Calu3 (cell line): Measurements from ENCODE around the gene ALLC. TPM values are rescaled to one million over a fixed set of nuclear protein-coding genes. Genes with fewer than 3 reads are reported as not detected.

ENCODE experiments used
- BruUV-seq: library from RNA; stranded (reverse); fragments of 400-500 nt; replicated peaks from 2 replicates; lab custom pipeline; 2021; lab: Mats Ljungman, UMichigan
- CTCF ChIA-PET: fragments of 300-600 bp; sonication (Branson Sonifier 250); formaldehyde crosslinking; loops from one replicate; lab custom pipeline; 2022; ENCODE audit warnings: antibody characterized with exemption; lab: Charles Lee
- DNase-seq: peaks from one replicate; pipeline ENCODE4 v3.0.0; 2022
- H3K27ac Mint-ChIP-seq: one replicate; pipeline ENCODE4 v1.8.0; 2022; ENCODE audit warnings: mixed read lengths; ENCODE audit not compliant: unreplicated experiment
- H3K27me3 Mint-ChIP-seq: one replicate; pipeline ENCODE4 v1.8.0; 2022; ENCODE audit warnings: mixed read lengths; ENCODE audit not compliant: unreplicated experiment
- H3K36me3 Mint-ChIP-seq: one replicate; pipeline ENCODE4 v1.8.0; 2022; ENCODE audit warnings: mild to moderate bottlenecking, moderate library complexity, mixed read lengths; ENCODE audit not compliant: insufficient read depth, unreplicated experiment
- H3K4me1 Mint-ChIP-seq: one replicate; pipeline ENCODE4 v1.8.0; 2022; ENCODE audit warnings: mild to moderate bottlenecking, low read depth, mixed read lengths; ENCODE audit not compliant: unreplicated experiment
- H3K4me3 Mint-ChIP-seq: one replicate; pipeline ENCODE4 v1.8.0; 2022; ENCODE audit warnings: mild to moderate bottlenecking, low read depth, moderate library complexity, mixed read lengths; ENCODE audit not compliant: unreplicated experiment
- H3K9me3 Mint-ChIP-seq: one replicate; pipeline ENCODE4 v1.8.0; 2022; ENCODE audit warnings: low read depth, mixed read lengths; ENCODE audit not compliant: unreplicated experiment
- CTCF ChIP-seq: fragments of 200-600 bp; IDR thresholded peaks from one replicate; pipeline ENCODE4 v1.8.0; 2022; ENCODE audit warnings: antibody characterized with exemption; ENCODE audit not compliant: unreplicated experiment
- intact Hi-C: fragments of 100-400 bp; cut with micrococcal nuclease; formaldehyde crosslinking; loops from one replicate; pipeline ENCODE4 v1.10.0; 2022; ENCODE audit not compliant: unreplicated experiment
- total RNA-seq: library from RNA; stranded (reverse); gene quantifications from 2 replicates; pipeline ENCODE4 v1.2.3, GENCODE V29; 2022

ALLC gene
- total RNA-seq, 1 experiment from 2014 or later, result not detected

GRCh38 chr2:3644246-3644525, 13.8 kb upstream of the ALLC start:
- intact Hi-C loops, result no loop called here
- CTCF ChIA-PET, result interaction anchor here (1.5 kb wide), 1 partner anchor 17 kb away, joined by 3 read pairs; no protein-coding TSS in a partner anchor
- no TSS peak for BruUV-seq
- TF ChIP-seq CTCF, result no peak
- H3K4me1 Mint-ChIP-seq, result no peaks in the 10 kb centered on the region
- H3K36me3 Mint-ChIP-seq, result peaks cover 5% of the 10 kb centered on the region
- no peak for DNase-seq
- H3K27ac Mint-ChIP-seq, result no peak overlapping the region
- H3K9me3 Mint-ChIP-seq, result no peaks in the 10 kb centered on the region
- H3K4me3 Mint-ChIP-seq, result no peak overlapping the region
- H3K27me3 Mint-ChIP-seq, result peaks cover 71% of the 10 kb centered on the region

- intact Hi-C loops, result no loop called here
- Mint-ChIP-seq H3K4me3 (no peak overlapping the region), H3K9me3 (no peaks in the 10 kb centered on the region), H3K4me1 (no peaks in the 10 kb centered on the region), H3K36me3 (peaks cover 5% of the 10 kb centered on the region), H3K27ac (no peak overlapping the region), H3K27me3 (peaks cover 68% of the 10 kb centered on the region)
- DNase-seq, result no peak
- CTCF ChIA-PET, result interaction anchor here (0.9 to 1.5 kb wide), 2 partner anchors 17 to 20 kb away, joined by 3 to 6 read pairs; no protein-coding TSS in a partner anchor
- TF ChIP-seq CTCF, result no peak
- BruUV-seq, result no TSS peak
Measured at GRCh38 chr2:3644891-3645605, 13.0 kb upstream of the ALLC start.

GRCh38 chr2:3645745-3646389, 12.1 kb upstream of the ALLC start:
- Mint-ChIP-seq H3K27ac (no peak overlapping the region), H3K9me3 (no peaks in the 10 kb centered on the region), H3K4me3 (no peak overlapping the region), H3K36me3 (peaks cover 7% of the 10 kb centered on the region), H3K4me1 (peaks cover 4% of the 10 kb centered on the region), H3K27me3 (peaks cover 74% of the 10 kb centered on the region)
- CTCF ChIA-PET, result no interaction called here
- no peak for DNase-seq
- intact Hi-C loops, result no loop called here
- no peak for TF ChIP-seq CTCF
- no TSS peak for BruUV-seq

- intact Hi-C loops, result no loop called here
- CTCF ChIA-PET, result no interaction called here
- H3K27ac Mint-ChIP-seq, result no peak overlapping the region
Measured at GRCh38 chr2:3646446-3646845, 11.6 kb upstream of the ALLC start.

More at GRCh38 chr2:3646446-3646845, 11.6 kb upstream of the ALLC start:
- no peaks in the 10 kb centered on the region for H3K9me3 Mint-ChIP-seq
- no peak for TF ChIP-seq CTCF
- H3K4me1 Mint-ChIP-seq, result peaks cover 10% of the 10 kb centered on the region
- no peak for DNase-seq
- peaks cover 12% of the 10 kb centered on the region for H3K36me3 Mint-ChIP-seq
- no TSS peak for BruUV-seq
- no peak overlapping the region for H3K4me3 Mint-ChIP-seq
- H3K27me3 Mint-ChIP-seq, result peaks cover 79% of the 10 kb centered on the region
